Neural progenitor cell (in vitro differentiated cells): Measurements from ENCODE around the gene CALCA. TPM values are rescaled to one million over a fixed set of nuclear protein-coding genes. Genes with fewer than 3 reads are reported as not detected.

ENCODE experiments used
- DNase-seq: peaks from one replicate; pipeline ENCODE4 v3.0.0-alpha.2; 2016; ENCODE audit warnings: low spot score
- H2AFZ ChIP-seq: fragments of 200-600 bp; sonication (generic); replicated peaks from 2 replicates; pipeline ENCODE4 v1.6.1; 2016; ENCODE audit warnings: antibody characterized with exemption
- H3F3A ChIP-seq: fragments of 200-600 bp; sonication (generic); 2 replicates; pipeline ENCODE4 v1.6.1; 2016; ENCODE audit warnings: antibody characterized with exemption, low read depth
- H3K27ac ChIP-seq: fragments of 200-600 bp; sonication (generic); 2 replicates; pipeline ENCODE4 v1.5.1; 2016; ENCODE audit warnings: mild to moderate bottlenecking
- H3K27me3 ChIP-seq: fragments of 200-600 bp; sonication (generic); 2 replicates; pipeline ENCODE4 v1.6.1; 2016; ENCODE audit warnings: mild to moderate bottlenecking, moderate library complexity
- H3K36me3 ChIP-seq: fragments of 200-600 bp; sonication (generic); 2 replicates; pipeline ENCODE4 v1.5.1; 2016
- H3K4me1 ChIP-seq: fragments of 200-600 bp; sonication (generic); 2 replicates; pipeline ENCODE4 v1.6.1; 2016; ENCODE audit warnings: mixed run types
- H3K4me2 ChIP-seq: fragments of 200-600 bp; sonication (generic); 2 replicates; pipeline ENCODE4 v1.6.1; 2016
- H3K4me3 ChIP-seq: fragments of 200-600 bp; sonication (generic); 2 replicates; pipeline ENCODE4 v1.5.1; 2016
- H3K79me2 ChIP-seq: fragments of 200-600 bp; sonication (generic); 2 replicates; pipeline ENCODE4 v1.6.1; 2016; ENCODE audit warnings: low read depth
- H3K9ac ChIP-seq: fragments of 200-600 bp; sonication (generic); 2 replicates; pipeline ENCODE4 v1.6.1; 2016
- H3K9me3 ChIP-seq: fragments of 200-600 bp; sonication (generic); 2 replicates; pipeline ENCODE4 v1.5.1; 2016; ENCODE audit warnings: low read depth
- H4K20me1 ChIP-seq: fragments of 200-600 bp; sonication (generic); 2 replicates; pipeline ENCODE4 v1.6.1; 2016; ENCODE audit warnings: low read depth
- H3K27ac Mint-ChIP-seq: 3 replicates; pipeline ENCODE4 v1.8.0; 2021; ENCODE audit warnings: mixed read lengths
- H3K27me3 Mint-ChIP-seq: 2 replicates; pipeline ENCODE4 v1.8.0; 2022; ENCODE audit warnings: low read depth, mild to moderate bottlenecking, inconsistent platforms, moderate library complexity, mixed read lengths; ENCODE audit not compliant: insufficient read depth
- H3K36me3 Mint-ChIP-seq: 3 replicates; pipeline ENCODE4 v1.8.0; 2021; ENCODE audit warnings: mixed read lengths
- H3K4me1 Mint-ChIP-seq: 3 replicates; pipeline ENCODE4 v1.8.0; 2021; ENCODE audit warnings: mixed read lengths
- H3K4me3 Mint-ChIP-seq: 3 replicates; pipeline ENCODE4 v1.8.0; 2021; ENCODE audit warnings: mild to moderate bottlenecking, moderate library complexity, mixed read lengths
- H3K9me3 Mint-ChIP-seq: 3 replicates; pipeline ENCODE4 v1.8.0; 2020; ENCODE audit warnings: mixed read lengths
- EZH2 ChIP-seq: fragments of 200-600 bp; sonication (generic); IDR thresholded peaks from 2 replicates; pipeline ENCODE4 v1.6.1; 2017; ENCODE audit warnings: antibody characterized with exemption, mild to moderate bottlenecking, moderate library complexity
- EZH2phosphoT487 ChIP-seq: fragments of 200-600 bp; sonication (generic); IDR thresholded peaks from 2 replicates; pipeline ENCODE4 v1.6.1; 2017; ENCODE audit warnings: antibody characterized with exemption
- total RNA-seq: library from RNA; depleted of rRNA; stranded (reverse); fragments of >200 nt; gene quantifications from 2 replicates; pipeline ENCODE4 v1.2.3, GENCODE V29; 2015; ENCODE audit warnings: low replicate concordance
- TF ChIP-seq, protein P1 (sequence below): fragments of 200-600 bp; sonication (generic); IDR thresholded peaks from 2 replicates; pipeline ENCODE4 v1.5.1; 2017; ENCODE audit warnings: antibody characterized with exemption, mild to moderate bottlenecking

Gene CALCA
- total RNA-seq, result not detected in 2 replicates

DNA sequence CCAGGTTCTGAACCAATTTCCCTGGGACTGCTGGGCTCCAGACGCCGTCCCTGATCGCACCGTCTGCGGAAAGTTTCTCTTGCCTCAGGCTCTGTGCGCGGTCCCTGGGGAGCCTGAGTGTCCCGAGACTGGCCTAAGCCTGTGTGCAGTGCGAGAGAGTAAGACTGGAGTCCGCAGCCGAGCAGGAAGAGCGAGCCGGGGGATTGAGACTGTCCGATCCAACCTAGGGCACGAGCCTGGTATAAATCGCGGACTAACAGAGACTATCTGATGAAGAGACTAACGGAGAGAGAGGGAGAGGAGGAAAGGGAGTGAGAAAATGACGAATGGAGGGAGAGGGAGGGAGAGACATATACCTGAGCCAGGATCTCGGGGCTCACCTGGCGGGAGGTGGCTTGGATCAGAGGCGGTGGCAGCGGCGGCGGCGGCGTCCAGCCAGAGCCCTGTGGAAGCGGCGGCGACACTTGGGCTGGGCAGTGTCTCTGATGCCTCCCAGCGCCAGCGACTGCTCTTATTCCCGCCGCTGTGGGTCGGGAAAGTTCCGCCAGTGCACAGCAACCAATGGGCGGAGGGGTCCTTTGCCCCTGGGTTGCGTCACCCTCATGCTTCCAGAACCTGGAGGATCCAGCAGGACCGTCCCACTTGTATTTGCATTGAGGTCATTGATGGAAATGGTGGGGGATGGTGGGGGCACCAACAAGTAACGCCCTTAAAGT, at the start of gene CALCA:
CALCA (minus strand) TSS at position 487 of the 716 bp plus-strand sequence. CDS start 1,159 bp downstream, outside the sequence.
- no peaks in the 10 kb centered on the region for H3K36me3 Mint-ChIP-seq
- DNase-seq, result peak; percentile 57
- Histone ChIP-seq H3K4me3 (peak within 1 kb of the TSS; percentile 34), H3K9me3 (no peaks in the 10 kb centered on the region), H3K9ac (no peak within 1 kb of the TSS), H3K27ac (no peak within 1 kb of the TSS), H3K4me2 (peak within 1 kb of the TSS; percentile 67), H3K27me3 (peaks cover 100% of the 10 kb centered on the region), H3K36me3 (no peaks in the 10 kb centered on the region), H4K20me1 (peaks cover 19% of the 10 kb centered on the region), H3F3A (peaks cover 19% of the 10 kb centered on the region), H3K4me1 (peaks cover 22% of the 10 kb centered on the region), H3K79me2 (no peaks in the 10 kb centered on the region), H2AFZ (no peak within 1 kb of the TSS)
- peaks cover 21% of the 10 kb centered on the region for H3K4me1 Mint-ChIP-seq
- TF ChIP-seq EZH2phosphoT487 (peak; percentile 70), EZH2 (peak; percentile 95)
- TF ChIP-seq, protein P1, sequence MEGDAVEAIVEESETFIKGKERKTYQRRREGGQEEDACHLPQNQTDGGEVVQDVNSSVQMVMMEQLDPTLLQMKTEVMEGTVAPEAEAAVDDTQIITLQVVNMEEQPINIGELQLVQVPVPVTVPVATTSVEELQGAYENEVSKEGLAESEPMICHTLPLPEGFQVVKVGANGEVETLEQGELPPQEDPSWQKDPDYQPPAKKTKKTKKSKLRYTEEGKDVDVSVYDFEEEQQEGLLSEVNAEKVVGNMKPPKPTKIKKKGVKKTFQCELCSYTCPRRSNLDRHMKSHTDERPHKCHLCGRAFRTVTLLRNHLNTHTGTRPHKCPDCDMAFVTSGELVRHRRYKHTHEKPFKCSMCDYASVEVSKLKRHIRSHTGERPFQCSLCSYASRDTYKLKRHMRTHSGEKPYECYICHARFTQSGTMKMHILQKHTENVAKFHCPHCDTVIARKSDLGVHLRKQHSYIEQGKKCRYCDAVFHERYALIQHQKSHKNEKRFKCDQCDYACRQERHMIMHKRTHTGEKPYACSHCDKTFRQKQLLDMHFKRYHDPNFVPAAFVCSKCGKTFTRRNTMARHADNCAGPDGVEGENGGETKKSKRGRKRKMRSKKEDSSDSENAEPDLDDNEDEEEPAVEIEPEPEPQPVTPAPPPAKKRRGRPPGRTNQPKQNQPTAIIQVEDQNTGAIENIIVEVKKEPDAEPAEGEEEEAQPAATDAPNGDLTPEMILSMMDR, result no peak
- no peaks in the 10 kb centered on the region for H3K9me3 Mint-ChIP-seq
- no peak within 1 kb of the TSS for H3K27ac Mint-ChIP-seq
- H3K27me3 Mint-ChIP-seq, result peaks cover 54% of the 10 kb centered on the region
- H3K4me3 Mint-ChIP-seq, result peak within 1 kb of the TSS; percentile 83

DNA sequence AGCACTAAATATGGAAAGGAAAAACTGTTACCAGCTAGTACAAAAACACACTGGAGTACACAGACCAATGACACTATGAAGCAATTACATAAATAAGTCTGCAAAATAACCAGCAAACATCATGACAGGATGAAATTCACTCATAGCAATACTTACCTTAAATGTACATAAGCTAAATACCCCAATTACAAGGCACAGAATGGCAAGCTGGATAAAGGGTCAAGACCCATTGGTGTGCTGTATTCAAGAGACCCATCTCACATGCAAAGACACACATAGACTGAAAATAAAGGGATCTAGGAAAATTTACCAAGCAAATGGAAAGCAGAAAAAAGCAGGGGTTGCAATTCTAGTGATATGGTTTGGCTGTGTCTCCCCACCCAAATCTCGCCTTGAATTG, 44.0 kb upstream of the CALCA start:
- Histone ChIP-seq H3K79me2 (no peaks in the 10 kb centered on the region), H3K4me1 (no peaks in the 10 kb centered on the region), H4K20me1 (no peaks in the 10 kb centered on the region), H3K4me3 (no peak overlapping the region), H3K4me2 (no peak overlapping the region), H3K9ac (no peak overlapping the region), H3K36me3 (no peaks in the 10 kb centered on the region), H3K27me3 (no peaks in the 10 kb centered on the region), H3K9me3 (no peaks in the 10 kb centered on the region), H2AFZ (no peak overlapping the region), H3K27ac (no peak overlapping the region), H3F3A (no peaks in the 10 kb centered on the region)
- H3K27ac Mint-ChIP-seq, result no peak overlapping the region
- peaks cover 15% of the 10 kb centered on the region for H3K9me3 Mint-ChIP-seq
- no peak for DNase-seq
- no peak overlapping the region for H3K4me3 Mint-ChIP-seq
- no peaks in the 10 kb centered on the region for H3K36me3 Mint-ChIP-seq
- TF ChIP-seq EZH2phosphoT487 (no peak), EZH2 (no peak)
- TF ChIP-seq, protein P1, result no peak
- H3K27me3 Mint-ChIP-seq, result no peaks in the 10 kb centered on the region
- H3K4me1 Mint-ChIP-seq, result no peaks in the 10 kb centered on the region

DNA sequence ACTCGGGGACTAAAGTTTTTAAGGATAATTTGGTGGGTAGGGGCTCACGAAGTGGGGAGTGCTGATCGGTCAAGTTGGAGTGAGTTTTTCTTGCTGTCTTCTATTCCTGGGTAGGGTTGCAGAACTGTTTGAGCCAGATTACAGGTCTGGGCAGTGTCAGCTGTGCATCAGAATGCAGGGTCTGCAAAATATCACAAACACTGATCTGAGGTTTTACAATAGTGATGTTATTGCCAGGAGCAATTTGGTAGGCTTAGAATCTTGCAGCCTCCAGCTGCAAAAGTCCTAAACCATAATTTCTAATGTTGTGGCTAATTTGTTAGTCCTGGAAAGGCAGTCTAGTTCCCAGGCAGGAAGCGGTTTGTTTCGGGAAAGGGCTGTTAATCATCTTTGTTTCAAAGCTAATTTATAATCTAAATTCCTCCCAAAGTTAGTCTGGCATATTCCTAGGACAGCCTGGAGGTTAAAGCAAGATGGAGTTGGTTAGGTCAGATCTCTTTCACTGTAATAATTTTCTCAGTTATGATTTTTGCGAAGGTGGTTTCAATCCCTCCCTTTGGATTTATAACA, 39.7 kb upstream of the CALCA start:
- Histone ChIP-seq H3K9ac (no peak overlapping the region), H3F3A (no peaks in the 10 kb centered on the region), H3K27ac (no peak overlapping the region), H4K20me1 (no peaks in the 10 kb centered on the region), H2AFZ (no peak overlapping the region), H3K36me3 (no peaks in the 10 kb centered on the region), H3K4me1 (no peaks in the 10 kb centered on the region), H3K4me3 (no peak overlapping the region), H3K27me3 (peaks cover 32% of the 10 kb centered on the region), H3K4me2 (no peak overlapping the region), H3K79me2 (no peaks in the 10 kb centered on the region), H3K9me3 (no peaks in the 10 kb centered on the region)
- Mint-ChIP-seq H3K36me3 (no peaks in the 10 kb centered on the region), H3K4me3 (no peak overlapping the region), H3K27me3 (no peaks in the 10 kb centered on the region), H3K27ac (peak overlapping the region; percentile 13), H3K4me1 (peaks cover 3% of the 10 kb centered on the region), H3K9me3 (peaks cover 6% of the 10 kb centered on the region)
- TF ChIP-seq EZH2phosphoT487 (no peak), EZH2 (no peak)
- TF ChIP-seq, protein P1, result no peak
- no peak for DNase-seq
